Stimulated activated CD4-positive, alpha-beta T cell treated with anti-CD3 and anti-CD28 coated beads, Interleukin-2, amount 100 ng/mL, for 4 hours (primary cell): ENCODE results near the gene AMN.
"Not testable (repeated sequence)": the region's sequence is repeated elsewhere in the genome, so short reads cannot be mapped to it uniquely, and the experiment has no call there.

Experiments
- DNase-seq: peaks from one replicate; pipeline ENCODE4 v3.0.0-alpha.2; 2020; ENCODE audit warnings: low read depth

Gene AMN

DNA sequence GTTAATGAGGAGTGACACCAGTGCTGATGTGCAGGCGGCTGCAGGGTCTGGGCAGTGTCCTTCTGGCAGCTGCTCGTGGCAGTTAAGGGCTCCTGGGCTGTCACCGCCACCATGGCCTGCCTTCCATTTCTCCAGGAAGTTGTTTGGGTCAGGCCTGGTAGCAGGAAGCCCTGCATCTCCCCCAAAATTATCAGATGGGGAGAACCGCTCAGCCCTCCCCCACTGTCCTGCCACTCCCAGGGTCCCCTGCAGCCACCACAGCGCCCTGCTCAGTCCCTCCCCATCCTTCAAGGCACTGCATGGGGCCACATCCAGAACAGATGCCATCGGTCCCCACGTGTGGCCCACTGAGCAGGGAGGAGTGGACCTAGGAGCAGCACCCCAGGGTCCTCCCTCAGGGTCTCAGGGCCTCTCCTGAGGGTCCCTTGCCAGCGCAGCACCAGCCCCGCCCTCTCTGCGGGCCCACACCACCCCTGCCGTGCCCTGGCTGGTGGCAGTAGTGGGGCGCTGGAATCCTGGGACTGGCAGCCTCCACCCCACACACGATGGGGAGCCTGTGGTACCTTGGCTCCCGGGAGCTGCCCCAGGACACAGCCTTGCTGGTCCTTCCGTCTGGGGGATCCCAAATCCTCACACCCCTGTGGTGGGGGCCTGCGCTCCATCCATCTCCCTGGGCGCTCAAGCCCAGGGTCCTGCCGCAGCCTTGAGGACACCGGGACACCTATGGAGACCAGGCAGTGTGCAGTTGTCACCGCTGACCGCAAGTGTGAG, 10.3 kb upstream of the AMN start:
- no peak for DNase-seq

DNA sequence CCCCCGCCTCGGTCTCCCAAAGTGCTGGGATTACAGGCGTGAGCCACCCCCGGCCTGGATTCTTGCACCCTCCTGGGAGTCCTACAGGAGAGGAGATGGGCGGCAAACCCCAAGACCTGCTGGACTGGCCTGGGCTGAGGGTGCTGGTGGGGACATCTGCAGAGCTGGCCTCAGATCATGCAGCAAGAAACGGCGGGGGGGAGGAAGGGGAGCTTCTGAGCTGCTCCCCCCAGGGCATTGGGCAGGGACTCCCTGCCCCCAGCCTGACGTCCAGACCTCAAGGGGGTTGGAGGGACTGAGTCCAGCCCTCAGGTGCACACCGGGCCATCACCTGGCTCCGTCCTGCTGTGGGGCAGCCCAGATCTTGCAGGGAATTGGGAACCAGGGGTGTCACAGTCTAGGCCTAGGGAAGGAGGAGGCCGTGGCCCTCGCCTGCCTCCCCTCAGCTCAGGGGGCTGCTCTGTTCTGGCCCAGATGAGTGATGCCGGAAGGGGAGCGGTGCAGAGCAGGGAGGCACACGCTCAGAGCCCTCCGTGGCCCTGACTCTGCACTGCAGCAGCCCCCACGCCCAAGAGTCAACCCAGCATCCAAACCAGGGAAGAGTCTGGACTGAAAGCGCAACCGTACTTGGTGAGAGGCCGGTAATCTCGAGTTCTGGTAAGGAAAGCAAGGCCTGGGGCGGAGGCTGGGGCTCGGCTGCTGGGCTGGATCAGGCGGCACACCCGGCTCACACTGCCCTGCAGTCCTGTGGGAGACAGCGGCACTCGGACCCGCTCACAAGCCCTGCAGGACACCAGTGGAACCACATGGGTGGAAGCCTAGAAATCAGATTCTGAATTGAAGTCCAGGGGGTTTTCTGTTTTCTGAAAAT, 8.9 kb upstream of the AMN start:
- DNase-seq: no peak

DNA sequence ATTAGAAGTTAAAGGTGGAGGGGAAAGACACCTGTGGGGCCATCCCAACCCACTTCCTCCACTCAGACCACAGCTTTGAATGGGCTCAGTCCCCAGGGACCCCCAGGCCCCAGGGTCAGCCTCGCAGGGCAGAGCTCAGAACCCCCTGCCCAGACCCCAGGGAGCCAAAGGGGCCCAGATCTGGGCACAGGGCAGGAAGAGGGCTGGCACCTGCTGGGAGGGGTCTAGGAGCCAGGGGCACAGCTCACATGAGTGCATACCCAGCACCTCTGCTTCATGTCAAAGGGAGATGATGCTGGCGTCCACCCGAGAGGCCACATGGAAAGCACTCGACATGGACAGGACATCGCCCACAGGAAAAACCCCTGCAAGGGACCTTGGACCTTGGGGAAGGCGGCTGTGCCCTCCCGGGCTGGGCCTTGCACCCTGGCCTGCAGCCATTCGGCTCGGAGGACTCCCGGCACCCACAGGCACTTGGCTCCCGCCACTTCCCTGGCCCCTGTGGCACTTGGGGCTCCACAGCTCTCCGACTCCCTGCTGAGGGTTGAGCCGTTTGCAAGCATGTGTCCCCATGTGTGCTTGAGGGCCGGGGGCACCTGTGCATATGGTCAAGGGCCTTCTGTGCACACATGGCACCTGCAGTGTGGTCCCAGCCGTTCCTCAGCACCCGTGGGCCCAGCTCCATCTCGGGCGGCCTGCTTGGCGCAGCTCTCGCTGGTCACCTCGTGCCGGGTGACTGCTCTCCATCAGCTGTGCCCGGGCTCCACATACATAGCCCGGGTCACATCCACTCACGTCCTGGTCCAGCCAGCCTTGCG, 7.8 kb upstream of the AMN start:
- DNase-seq: no peak

DNA sequence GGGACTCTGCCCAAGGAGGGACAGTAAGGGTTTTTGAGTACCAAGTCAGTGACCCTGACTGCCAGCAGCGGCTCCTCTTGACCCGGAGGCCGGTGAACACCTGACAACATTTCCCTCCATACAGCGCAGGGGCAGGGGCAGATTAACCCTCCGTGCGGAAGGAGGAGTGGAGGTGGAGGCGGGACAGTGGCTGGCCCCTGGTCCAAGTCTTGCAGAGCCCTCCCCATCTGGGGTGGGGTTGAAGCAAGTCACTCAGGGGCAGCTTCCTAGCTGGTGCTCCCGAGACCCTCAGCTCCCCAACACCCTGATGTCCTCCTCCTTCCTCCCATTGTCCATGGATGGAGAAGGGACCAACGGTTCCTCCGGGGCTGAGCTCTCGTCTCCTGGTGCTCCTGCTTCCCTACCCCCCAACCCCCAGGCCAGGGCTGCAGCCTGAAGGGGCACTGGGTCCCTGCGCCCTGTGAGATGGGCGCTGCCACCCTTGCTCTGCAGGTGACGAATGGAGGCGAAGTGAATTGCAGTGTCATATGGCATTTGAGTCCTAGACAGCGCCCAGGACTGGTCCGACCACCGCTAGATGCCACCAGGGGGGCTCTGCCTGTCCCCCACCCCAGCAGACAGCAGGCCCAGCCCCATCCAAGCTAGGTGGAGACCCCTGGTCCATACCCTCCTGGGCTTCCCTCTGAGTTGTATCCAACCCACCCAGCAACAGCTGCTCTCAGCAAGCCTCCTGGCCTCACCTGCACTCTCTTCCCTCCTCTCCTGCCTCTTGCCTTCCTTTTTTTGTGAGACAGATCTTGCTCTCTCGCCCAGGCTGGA, 7.0 kb upstream of the AMN start:
- DNase-seq: no peak

DNA sequence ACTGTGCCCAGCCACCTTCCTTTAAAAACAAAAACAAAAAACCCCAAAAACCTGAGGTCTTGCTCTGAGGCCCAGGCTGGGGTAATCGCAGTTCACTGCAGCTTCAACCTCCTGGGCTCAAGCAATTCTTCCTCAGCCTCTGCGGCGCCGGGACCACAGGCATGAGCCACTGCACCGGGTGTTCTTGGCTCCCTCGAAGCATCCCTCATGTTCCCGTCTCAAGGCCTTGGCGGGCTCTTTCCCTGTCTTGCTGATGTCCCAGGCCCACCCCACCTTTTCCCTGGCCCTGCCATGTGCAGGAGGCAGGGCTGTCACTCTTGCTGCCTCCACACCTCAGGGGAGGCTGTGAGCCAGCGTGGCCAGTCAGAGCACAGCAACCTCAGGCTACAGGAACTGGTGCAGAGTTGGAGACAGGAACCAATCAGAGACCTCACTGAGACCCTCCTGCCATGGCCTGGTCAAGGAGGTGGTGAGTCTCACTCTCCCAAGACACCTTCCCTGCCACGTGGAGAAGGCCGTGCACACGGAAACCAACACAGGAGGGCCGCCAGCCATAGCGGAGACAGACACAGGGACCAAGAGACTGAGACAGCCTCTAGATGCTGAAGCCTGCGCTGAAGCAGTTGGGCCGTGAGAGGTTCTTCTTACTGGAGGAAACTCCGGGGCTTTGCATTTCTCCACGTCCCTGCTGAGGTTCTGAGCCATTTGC, 6.0 kb upstream of the AMN start:
- DNase-seq: no peak

DNA sequence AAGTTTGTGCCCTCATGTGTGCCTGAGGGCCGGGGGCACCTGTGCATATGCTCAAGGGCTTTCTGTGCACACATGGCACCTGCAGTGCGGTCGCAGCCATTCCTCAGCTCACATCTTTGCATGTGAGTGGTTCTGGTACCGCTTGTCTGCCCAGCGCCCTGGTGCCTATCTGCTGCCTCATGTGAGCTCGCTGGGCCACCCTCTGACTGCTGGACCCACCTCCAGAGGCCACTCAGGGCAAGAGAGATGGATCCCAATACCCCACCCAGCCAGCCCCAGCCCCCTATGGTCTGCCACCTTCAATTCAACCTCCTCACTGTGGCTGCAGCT, 5.4 kb upstream of the AMN start:
- DNase-seq: no peak

DNA sequence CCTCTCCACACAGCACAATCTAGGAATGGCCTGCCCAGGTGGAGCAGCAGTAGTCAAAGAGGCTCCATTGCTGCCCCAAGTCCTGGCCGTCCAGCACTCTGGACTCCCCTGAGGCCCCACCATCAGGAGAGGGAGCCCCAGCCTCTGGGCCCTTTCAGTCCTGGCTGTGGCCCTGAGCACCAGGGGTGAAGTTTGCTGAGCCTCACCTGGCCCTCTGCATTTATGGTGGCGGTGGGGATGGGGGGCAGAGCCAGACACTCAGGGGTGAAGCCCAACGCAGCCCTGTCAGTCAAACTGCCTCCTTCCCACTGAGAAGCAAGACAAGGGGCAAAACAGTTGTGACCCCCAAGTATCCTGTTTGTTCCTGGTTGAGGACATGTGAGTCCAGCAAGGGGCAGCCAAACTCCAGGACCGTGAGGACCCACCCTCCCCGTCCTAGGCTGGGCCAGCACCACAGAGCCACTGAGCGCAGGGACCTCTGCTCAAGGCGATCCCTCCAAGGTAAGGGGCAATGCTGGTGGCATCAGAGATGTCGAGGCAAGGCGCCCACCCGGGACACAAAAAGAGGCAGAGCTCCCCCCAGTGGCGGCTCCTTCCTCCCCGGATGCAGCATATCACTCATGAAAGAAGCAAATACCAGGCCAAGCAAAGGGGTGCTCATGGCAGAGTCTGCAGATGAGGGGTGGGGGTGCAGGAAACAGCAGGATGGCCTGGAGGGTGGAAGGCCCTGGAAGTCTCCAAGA, 4.8 kb upstream of the AMN start:
- DNase-seq: peak; percentile 25

DNA sequence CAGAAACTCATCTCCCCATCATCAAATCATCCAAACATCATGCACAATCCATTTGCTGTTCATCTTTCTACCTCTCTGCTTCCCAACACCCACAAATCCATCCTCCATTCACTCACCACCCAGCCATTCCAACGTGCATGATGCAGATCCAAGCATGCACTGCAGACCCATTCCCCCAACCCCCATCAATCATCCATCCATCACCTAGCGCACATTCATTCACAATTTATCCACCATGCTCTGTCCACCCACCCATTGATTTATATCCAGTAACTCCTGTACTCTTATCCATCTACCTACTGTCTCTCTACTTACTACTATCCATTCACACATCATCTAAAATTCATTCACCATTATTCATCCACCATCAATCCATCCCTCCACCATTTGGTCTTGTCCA, 4.0 kb upstream of the AMN start:
- no peak for DNase-seq

DNA sequence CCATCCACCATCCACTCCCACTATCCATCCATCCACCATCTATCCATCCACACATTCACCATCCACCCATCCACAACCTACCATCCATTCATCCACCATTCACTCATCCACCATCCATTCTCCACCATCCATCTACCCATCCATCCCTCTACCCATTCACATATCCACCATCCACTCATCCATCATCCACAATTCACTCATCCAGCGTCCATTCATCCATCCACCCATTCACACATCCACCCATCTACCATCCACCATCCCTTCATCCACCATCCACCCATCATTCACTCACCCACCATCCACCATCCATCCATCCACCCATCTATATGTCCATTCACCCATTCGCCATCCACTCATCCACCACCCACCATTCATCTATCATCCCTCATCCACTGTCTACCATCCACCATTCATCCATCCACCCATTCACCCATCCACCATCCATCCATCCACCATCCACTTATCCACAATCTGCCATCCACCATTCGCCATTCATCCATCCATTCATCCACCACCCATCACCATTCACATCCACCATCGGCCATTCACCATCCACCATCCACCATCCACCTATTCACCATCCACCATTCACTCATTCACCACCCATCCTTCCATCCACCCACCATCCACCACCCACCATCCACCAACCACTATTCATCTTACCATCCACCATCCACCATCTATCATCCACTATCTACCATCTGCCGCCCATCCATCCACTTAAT, 2.0 kb upstream of the AMN start:
- DNase-seq: no peak

DNA sequence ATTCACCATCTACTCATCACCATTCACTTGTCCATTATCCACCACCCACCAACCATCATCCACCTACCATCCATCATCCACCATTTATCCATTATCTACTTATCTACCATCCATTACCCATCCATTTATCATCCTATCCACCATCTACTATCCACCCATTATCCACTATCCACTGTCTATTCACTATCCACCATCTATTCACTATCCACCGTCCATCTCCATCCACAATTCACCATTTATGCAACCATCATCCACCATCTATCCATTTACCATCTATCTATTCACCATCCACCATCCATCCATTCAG, 1.5 kb upstream of the AMN start:
- no peak for DNase-seq

DNA sequence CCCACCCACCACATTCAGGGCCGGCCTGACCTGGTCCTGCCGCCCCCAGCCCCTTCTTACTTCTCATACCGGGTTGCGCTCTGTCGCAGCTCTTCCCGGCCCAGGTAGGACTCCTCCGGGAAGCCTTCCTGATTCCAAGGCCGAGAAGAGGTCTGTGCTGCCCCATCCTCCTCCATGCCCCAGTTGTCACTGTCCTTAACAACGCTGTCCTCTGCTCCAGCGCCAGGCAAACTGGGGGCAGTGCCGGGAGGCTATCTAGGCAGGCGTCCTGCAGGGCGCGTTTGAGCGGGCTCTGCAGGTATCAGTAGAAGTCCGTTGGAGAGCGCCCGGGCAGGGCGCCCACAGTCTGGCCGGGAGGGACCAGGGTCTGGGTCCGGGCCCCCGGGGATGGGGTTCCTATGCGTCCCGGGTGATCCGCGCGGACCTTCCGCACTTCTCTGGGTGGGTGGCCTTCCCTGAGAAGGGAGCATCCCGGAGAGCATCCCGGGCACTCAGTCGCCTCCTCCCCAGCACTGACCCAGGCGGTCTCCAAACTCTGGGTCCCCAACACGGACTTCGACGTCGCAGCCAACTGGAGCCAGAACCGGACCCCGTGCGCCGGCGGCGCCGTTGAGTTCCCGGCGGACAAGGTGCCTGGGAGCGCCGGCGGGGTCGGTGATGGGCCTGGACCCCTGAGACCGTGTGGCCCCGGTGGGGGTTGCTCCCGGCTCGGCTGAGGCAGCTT, 900 bp downstream of the AMN start:
- DNase-seq: no peak

DNA sequence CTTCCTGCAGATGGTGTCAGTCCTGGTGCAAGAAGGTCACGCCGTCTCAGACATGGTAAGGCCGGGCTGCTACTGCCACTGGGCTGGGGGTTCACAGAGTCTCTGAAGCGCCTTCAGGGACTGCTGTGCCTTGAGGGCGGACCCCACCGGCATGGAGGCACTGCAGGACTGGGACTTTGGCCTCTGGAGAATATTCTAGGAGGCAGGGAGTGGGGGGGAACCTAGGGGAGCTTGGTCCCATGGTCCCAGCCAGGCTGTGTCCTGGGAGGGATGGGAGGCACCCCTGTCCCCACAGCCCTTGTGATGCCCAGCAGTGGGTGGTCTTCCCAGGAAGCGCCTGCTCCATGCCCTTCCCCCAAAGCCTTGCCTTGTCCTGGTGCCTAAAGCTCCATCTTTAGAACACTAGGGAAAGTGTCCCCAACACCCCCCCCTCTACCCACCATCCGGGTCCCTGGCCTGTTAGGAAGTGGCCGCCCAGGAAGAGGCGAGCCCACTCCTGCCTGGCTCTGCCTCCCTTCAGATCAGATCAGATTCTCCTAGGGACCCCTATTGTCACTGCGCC, 1.5 kb downstream of the AMN start:
- DNase-seq: no peak

DNA sequence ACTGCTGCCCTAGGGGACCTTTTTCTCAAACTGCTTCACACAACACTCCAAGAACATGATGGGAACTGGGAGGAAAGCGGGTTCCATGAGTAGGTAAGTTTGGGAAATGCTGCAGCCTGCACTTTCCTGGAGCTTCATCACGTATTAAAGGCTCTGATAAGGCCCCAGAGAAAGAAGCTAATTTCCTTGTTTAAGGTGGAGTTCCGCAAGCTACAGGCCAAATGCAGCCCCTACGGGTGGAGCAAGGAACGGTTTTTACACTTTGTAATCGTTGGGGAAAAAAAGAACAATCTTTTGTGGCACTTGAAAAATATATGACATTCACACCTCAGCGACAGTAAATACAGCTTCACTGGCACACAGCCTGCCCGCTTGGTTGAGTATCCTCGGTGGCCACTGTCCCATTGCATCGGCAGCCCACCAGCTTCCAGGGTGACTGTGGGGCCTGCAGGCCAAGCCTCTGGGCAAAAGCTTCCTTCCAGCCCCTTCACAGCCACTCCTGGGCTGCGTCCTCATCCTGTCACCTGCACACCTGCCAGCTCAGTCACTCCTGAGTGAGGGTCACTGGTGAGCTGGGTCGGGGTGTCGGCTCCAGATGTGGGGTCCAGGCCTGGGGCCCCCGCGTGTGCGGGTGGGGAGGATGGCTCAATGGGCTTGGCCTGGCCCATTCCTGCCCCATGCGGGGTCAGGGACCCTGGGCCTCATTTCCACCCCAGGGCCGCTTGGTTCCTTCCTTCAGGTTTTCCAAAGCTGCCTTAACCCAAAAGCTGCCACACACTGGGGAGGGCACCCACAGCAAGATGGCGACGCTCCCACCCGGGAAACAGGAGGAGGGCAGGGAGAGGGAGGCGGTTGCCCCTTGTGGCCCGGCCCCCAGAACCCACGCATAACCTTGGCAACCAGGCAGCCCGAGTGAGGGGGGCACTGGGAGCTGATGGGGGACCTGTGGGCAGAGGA, 2.4 kb downstream of the AMN start:
- no peak for DNase-seq

DNA sequence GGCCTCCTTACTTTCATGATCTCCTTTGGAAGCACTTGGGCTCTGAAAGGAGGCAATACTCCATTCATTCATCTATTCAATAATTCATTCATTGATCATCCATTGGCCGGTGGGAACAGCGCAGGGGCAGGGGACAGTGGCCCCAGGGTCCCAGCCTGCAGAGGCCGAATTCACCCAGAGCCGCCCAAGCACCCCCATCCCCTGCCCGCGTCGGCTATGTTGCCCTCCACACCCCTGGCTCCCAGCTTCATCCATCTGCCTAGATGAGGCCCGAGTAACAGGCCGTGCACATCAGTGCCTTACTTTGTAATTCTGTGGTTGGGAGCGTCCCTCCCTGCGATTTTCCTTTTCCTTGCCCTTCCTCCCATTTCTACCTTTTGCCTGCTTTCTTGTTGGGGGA, 3.2 kb downstream of the AMN start:
- DNase-seq: no peak

DNA sequence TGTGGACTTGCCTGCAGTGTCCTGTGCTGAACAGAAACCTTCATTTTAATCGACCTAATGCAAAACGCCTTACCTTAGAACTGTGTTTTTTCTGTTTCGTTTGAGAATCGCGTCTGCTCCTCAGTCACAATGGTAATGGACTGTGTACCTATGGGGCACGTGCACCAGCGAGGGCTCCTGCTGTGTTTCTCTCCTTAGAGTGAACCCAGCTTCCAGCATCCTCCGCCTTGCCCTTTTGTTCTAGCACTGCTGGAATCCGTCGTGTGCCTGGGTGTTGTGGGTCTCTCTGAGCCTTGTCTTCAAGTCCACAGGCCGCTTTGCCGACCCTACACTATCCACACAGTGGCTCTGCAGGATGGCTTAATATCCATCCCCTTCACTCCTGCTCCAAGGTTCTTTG, 3.6 kb downstream of the AMN start:
- DNase-seq: no peak

DNA sequence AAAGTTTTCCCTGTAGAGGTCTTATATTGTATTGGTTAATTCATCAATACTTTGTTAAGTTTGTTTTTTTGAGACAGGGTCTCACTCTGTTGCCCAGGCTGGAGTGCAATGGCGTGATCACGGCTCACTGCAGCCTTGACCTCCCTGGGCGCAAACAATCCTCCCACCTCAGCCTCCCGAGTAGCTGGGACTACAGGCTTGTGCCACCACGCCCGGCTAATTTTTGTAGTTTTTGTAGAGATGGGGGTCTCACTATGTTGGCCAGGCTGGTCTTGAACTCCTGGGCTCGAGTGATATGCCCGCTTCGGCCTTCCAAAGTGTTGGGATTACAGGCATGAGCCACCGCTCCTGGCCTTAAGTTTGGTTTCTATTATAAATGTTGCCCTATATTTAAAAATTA, 4.4 kb downstream of the AMN start:
- DNase-seq: not testable (repeated sequence)

DNA sequence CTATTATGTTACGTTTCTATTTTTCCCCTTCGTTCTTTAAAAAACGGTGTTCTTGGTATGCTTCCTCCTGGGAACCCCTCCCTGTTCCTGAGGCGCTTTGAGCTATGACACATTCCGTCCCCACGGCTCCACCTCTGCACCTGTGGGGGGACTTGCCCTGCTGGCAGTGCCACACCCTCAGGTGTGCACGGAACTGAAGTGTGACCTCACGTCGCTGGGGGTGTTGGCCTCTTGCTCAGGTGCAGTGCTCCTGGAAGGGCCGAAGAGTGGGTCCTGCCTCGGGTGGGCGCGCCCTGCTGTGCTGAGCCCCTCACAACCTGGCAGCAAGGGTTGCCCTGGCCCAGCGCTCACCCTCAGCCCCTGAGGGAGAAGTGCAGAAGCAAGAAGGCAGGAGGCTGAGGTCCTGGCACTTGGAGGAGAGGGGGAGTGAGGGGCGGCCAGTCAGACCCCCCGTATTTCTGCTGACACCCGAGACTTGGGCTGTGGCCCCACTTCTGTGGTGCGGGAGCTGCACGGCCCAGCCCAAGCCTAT, 4.9 kb downstream of the AMN start:
- DNase-seq: no peak
